SK-N-SH (cell line): ENCODE measurements around the gene FUT7.

Experiments used
- ELF1 ChIP-seq: IDR thresholded peaks from 2 replicates; pipeline ENCODE4 v1.4.0; 2012
- EP300 ChIP-seq, 2 experiments: IDR thresholded peaks; 2 replicates each; pipeline versions ENCODE4 v1.4.0 to v1.6.1; 2012; ENCODE audit warnings: borderline replicate concordance in 1 of 2, low read depth in 1 of 2, low read length in 1 of 2
- GABPA ChIP-seq: IDR thresholded peaks from 2 replicates; pipeline ENCODE4 v1.4.0; 2012; ENCODE audit warnings: low read depth, mild to moderate bottlenecking
- JUND ChIP-seq: IDR thresholded peaks from 2 replicates; pipeline ENCODE4 v1.4.0; 2012
- MEF2A ChIP-seq: IDR thresholded peaks from 2 replicates; pipeline ENCODE4 v1.4.0; 2012; ENCODE audit warnings: low read depth, borderline replicate concordance
- POLR2AphosphoS5 ChIP-seq: IDR thresholded peaks from 2 replicates; pipeline ENCODE4 v1.6.1; 2012; ENCODE audit warnings: low read depth, low read length
- TF ChIP-seq, protein P1 (sequence below): IDR thresholded peaks from 2 replicates; pipeline ENCODE4 v1.4.0; 2012; ENCODE audit warnings: low read depth, borderline replicate concordance
- TF ChIP-seq, protein P2 (sequence below): IDR thresholded peaks from 2 replicates; pipeline ENCODE4 v1.4.0; 2012; ENCODE audit warnings: low read depth
- TF ChIP-seq, protein P3 (sequence below): fragments of 200-600 bp; sonication (generic); IDR thresholded peaks from 2 replicates; pipeline ENCODE4 v1.6.1; 2017; ENCODE audit warnings: antibody characterized with exemption, mild to moderate bottlenecking, moderate library complexity
- TF ChIP-seq, protein P4 (sequence below): fragments of 150-350 bp; IDR thresholded peaks from 2 replicates; pipeline ENCODE4 v1.6.1; 2016; ENCODE audit warnings: mild to moderate bottlenecking, low read depth, low read length
- TF ChIP-seq, protein P5 (sequence below): IDR thresholded peaks from 2 replicates; pipeline ENCODE4 v1.6.1; 2012; ENCODE audit warnings: mild to moderate bottlenecking, low read depth, low read length, moderate library complexity

DNA sequence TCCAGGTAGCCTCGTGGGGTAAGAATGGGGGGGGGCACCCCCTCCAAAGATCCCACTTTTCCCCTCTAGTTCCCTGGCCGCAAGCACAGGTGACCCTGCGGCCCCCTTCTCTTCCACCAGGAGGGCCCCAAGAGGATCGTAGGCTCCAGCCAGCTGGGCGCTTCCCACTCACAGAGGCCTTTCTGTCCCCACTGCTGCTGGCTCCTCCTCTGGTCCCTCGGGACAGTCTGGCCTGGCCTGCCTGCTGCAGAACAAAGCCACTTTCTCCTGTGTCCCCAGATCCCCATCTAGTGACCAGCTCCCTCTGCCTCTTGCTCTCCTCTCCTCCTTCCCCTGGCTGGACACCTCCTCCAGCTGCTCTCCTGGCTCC lies 39.0 kb upstream of the FUT7 start:
- TF ChIP-seq, protein P1, sequence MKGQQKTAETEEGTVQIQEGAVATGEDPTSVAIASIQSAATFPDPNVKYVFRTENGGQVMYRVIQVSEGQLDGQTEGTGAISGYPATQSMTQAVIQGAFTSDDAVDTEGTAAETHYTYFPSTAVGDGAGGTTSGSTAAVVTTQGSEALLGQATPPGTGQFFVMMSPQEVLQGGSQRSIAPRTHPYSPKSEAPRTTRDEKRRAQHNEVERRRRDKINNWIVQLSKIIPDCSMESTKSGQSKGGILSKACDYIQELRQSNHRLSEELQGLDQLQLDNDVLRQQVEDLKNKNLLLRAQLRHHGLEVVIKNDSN, result no peak
- TF ChIP-seq ELF1, result no peak
- TF ChIP-seq, protein P2, sequence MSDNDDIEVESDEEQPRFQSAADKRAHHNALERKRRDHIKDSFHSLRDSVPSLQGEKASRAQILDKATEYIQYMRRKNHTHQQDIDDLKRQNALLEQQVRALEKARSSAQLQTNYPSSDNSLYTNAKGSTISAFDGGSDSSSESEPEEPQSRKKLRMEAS, result no peak
- no peak for TF ChIP-seq JUND
- TF ChIP-seq MEF2A, result no peak
- TF ChIP-seq, protein P3, sequence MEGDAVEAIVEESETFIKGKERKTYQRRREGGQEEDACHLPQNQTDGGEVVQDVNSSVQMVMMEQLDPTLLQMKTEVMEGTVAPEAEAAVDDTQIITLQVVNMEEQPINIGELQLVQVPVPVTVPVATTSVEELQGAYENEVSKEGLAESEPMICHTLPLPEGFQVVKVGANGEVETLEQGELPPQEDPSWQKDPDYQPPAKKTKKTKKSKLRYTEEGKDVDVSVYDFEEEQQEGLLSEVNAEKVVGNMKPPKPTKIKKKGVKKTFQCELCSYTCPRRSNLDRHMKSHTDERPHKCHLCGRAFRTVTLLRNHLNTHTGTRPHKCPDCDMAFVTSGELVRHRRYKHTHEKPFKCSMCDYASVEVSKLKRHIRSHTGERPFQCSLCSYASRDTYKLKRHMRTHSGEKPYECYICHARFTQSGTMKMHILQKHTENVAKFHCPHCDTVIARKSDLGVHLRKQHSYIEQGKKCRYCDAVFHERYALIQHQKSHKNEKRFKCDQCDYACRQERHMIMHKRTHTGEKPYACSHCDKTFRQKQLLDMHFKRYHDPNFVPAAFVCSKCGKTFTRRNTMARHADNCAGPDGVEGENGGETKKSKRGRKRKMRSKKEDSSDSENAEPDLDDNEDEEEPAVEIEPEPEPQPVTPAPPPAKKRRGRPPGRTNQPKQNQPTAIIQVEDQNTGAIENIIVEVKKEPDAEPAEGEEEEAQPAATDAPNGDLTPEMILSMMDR, result no peak
- TF ChIP-seq, protein P4, sequence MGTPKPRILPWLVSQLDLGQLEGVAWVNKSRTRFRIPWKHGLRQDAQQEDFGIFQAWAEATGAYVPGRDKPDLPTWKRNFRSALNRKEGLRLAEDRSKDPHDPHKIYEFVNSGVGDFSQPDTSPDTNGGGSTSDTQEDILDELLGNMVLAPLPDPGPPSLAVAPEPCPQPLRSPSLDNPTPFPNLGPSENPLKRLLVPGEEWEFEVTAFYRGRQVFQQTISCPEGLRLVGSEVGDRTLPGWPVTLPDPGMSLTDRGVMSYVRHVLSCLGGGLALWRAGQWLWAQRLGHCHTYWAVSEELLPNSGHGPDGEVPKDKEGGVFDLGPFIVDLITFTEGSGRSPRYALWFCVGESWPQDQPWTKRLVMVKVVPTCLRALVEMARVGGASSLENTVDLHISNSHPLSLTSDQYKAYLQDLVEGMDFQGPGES, result no peak
- TF ChIP-seq, protein P5, sequence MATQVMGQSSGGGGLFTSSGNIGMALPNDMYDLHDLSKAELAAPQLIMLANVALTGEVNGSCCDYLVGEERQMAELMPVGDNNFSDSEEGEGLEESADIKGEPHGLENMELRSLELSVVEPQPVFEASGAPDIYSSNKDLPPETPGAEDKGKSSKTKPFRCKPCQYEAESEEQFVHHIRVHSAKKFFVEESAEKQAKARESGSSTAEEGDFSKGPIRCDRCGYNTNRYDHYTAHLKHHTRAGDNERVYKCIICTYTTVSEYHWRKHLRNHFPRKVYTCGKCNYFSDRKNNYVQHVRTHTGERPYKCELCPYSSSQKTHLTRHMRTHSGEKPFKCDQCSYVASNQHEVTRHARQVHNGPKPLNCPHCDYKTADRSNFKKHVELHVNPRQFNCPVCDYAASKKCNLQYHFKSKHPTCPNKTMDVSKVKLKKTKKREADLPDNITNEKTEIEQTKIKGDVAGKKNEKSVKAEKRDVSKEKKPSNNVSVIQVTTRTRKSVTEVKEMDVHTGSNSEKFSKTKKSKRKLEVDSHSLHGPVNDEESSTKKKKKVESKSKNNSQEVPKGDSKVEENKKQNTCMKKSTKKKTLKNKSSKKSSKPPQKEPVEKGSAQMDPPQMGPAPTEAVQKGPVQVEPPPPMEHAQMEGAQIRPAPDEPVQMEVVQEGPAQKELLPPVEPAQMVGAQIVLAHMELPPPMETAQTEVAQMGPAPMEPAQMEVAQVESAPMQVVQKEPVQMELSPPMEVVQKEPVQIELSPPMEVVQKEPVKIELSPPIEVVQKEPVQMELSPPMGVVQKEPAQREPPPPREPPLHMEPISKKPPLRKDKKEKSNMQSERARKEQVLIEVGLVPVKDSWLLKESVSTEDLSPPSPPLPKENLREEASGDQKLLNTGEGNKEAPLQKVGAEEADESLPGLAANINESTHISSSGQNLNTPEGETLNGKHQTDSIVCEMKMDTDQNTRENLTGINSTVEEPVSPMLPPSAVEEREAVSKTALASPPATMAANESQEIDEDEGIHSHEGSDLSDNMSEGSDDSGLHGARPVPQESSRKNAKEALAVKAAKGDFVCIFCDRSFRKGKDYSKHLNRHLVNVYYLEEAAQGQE, result no peak
- no peak for TF ChIP-seq EP300 (IDR thresholded peaks at IDR 0.05; ENCODE audit: borderline replicate concordance in 1 of 2, low read depth in 1 of 2, low read length in 1 of 2)
- no peak for TF ChIP-seq GABPA
- TF ChIP-seq POLR2AphosphoS5, result no peak
